PC-9 (cell line): Measurements from ENCODE around the gene GOLIM4.

Experiments used
- CTCF ChIP-seq: fragments of 200-600 bp; sonication (generic); conservative IDR thresholded peaks from 2 replicates; pipeline ENCODE4 v1.6.1; 2017; ENCODE audit warnings: mixed run types, antibody characterized with exemption, mild to moderate bottlenecking, moderate library complexity
- EZH2 ChIP-seq: fragments of 200-600 bp; sonication (generic); IDR thresholded peaks from 2 replicates; pipeline ENCODE4 v1.8.0; 2017; ENCODE audit warnings: antibody characterized with exemption, low read depth

GRCh38 chr3:168065569-168065968 is 30.2 kb downstream of the GOLIM4 start:
- TF ChIP-seq CTCF (no peak), EZH2 (no peak)
